ENCODE data around the gene TTLL1. TPM values are rescaled to one million over a fixed set of nuclear protein-coding genes. Genes with fewer than 3 reads are reported as not detected.

TTLL1 gene
- total and polyA plus RNA-seq, 9 of the 15 experiments (the other 6 are each of a cell fraction or from before 2014, with no cell fraction given): 0.06 to 0.85 (median 0.17) TPM

DNA sequence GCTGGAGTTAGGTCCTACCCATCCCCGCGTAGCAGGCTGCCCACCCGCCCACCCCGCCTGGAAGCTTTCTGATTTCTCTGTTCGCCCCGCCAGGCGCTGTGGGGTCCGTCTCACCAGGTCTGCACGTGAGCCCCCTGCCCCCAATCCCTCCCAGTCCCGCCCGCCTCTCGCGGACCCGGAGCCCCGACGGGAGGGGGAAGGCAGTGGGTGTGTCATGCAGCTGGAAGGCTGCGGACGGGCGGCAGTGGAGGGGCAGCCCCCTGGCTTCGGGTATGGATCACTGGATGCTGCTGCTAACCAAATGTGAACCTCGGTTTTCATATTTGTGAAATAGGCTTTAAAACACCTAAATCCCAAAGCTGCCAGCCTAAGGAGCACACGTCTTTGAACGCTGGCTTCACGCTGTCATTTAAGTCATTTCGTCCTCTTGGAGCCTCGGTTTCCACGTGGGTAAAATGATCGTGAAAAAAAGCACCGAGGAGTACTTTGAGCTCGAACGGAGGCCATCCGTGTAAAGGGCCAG is 20.8 kb upstream of the TTLL1 start:
- no TSS peak for BruUV-seq (replicated peaks)
- Histone ChIP-seq H3K9me1 (ENCODE audit: control insufficient read depth, insufficient read depth, low read length) (no peaks in the 10 kb centered on the region), H3K4me2 (ENCODE audit: insufficient read depth, low read length) (peak overlapping the region; percentile 61), H3K27me3 (ENCODE audit: control insufficient read depth in 2 of 2, insufficient read depth in 2 of 2, low read length in 2 of 2) (peaks cover 0 to 8% of the 10 kb centered on the region in 2 experiments; a peak in 2 of 5 replicates), H3K4me3 (peak overlapping the region; percentile 37), H3K27ac (ENCODE audit: extremely low read depth, low read depth, low read length) (no peak overlapping the region), H4K20me1 (replicated peaks; ENCODE audit: control insufficient read depth, insufficient read depth, low read length) (no peaks in the 10 kb centered on the region), H3K9me3 (replicated peaks; ENCODE audit: control insufficient read depth, insufficient read depth, low read depth, low read length) (no peaks in the 10 kb centered on the region), H3K4me1 (replicated peaks in 1 of 2; ENCODE audit: control insufficient read depth in 2 of 2, insufficient read depth in 2 of 2, low read length in 2 of 2) (peaks cover 4 to 17% of the 10 kb centered on the region in 2 experiments; a peak in 3 of 5 replicates), H3K9ac (ENCODE audit: insufficient read depth in 1 of 2, low read depth in 2 of 2, low read length in 2 of 2) (peak overlapping the region in 1 of 2 experiments; percentile 89; a peak in 2 of 4 replicates), H3K79me2 (ENCODE audit: control insufficient read depth, insufficient read depth, low read length) (no peaks in the 10 kb centered on the region), H3K36me3 (ENCODE audit: control insufficient read depth, insufficient read depth, low read length) (no peaks in the 10 kb centered on the region), H2AFZ (ENCODE audit: low read depth, low read length) (peak overlapping the region; percentile 72)
- TF ChIP-seq ZBTB7A (IDR thresholded peaks at IDR 0.05; ENCODE audit: borderline replicate concordance, control insufficient read depth, low read depth, low read length): peak; percentile 12; the same call in 1 of the 2 replicates
- TF ChIP-seq, protein P1, sequence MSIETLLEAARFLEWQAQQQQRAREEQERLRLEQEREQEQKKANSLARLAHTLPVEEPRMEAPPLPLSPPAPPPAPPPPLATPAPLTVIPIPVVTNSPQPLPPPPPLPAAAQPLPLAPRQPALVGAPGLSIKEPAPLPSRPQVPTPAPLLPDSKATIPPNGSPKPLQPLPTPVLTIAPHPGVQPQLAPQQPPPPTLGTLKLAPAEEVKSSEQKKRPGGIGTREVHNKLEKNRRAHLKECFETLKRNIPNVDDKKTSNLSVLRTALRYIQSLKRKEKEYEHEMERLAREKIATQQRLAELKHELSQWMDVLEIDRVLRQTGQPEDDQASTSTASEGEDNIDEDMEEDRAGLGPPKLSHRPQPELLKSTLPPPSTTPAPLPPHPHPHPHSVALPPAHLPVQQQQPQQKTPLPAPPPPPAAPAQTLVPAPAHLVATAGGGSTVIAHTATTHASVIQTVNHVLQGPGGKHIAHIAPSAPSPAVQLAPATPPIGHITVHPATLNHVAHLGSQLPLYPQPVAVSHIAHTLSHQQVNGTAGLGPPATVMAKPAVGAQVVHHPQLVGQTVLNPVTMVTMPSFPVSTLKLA (conservative IDR thresholded peaks at IDR 0.05): 0 out of 4 replicates have a peak, but pooled peaks of 1 of the 2 experiments have one; percentile 23
- TF ChIP-seq ZKSCAN1 (IDR thresholded peaks at IDR 0.05; ENCODE audit: low read depth, low read length): no peak
- TF ChIP-seq, protein P2, sequence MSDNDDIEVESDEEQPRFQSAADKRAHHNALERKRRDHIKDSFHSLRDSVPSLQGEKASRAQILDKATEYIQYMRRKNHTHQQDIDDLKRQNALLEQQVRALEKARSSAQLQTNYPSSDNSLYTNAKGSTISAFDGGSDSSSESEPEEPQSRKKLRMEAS (CRISPR knock-in tag; IDR thresholded peaks at IDR 0.05): no peak
- no peak for FAIRE-seq
- CTCF ChIA-PET (ENCODE audit: low intra/inter-chr PET ratio): no interaction called here
- peak; percentile 37; the same call in 2 of the 3 replicates for ATAC-seq
- DNase-seq (ENCODE audit: extremely low read depth in 1 of 4, low spot score in 3 of 4): peak in 2 of 4 experiments; percentile 25 to 32
- in situ Hi-C loops (cut with MboI): no loop called here
- intact Hi-C loops (cut with micrococcal nuclease): no loop called here
- POLR2A ChIA-PET: no interaction called here
- WGBS (ENCODE audit: insufficient coverage, low coverage, missing lambda C conversion rate): 8% methylated on average over 15 of the region's 32 CpGs

Measured in K562 (cell line).